EH (cell line): Measurements from ENCODE around the gene SLC25A21.
A peak's percentile ranks its signal among the peaks of the same experiment; 100 is the strongest.
"Not testable (repeated sequence)": the region's sequence is repeated elsewhere in the genome, so short reads cannot be mapped to it uniquely, and the experiment has no call there.

Experiments
- DNase-seq: peaks from one replicate; pipeline ENCODE4 v3.0.0-alpha.2; 2015; ENCODE audit warnings: low read depth

The SLC25A21 gene

GRCh38 chr14:37088356-37089215, 83.8 kb downstream of the SLC25A21 start:
- no peak for DNase-seq

- DNase-seq, result no peak
Observed at GRCh38 chr14:37087520-37087919, 84.9 kb downstream of the SLC25A21 start.

- no peak for DNase-seq
Observed at GRCh38 chr14:37083599-37083998, 88.8 kb downstream of the SLC25A21 start.

- DNase-seq, result no peak
Observed at GRCh38 chr14:37082449-37082848, 90.0 kb downstream of the SLC25A21 start.

- DNase-seq, result no peak
Observed at GRCh38 chr14:37081856-37082255, 90.5 kb downstream of the SLC25A21 start.

GRCh38 chr14:37081218-37081617, 91.2 kb downstream of the SLC25A21 start:
- DNase-seq, result no peak

- DNase-seq, result peak; percentile 66
Observed at GRCh38 chr14:37078131-37078530, 94.3 kb downstream of the SLC25A21 start.

- not testable (repeated sequence) for DNase-seq
Observed at GRCh38 chr14:37074320-37074719, 98.1 kb downstream of the SLC25A21 start.

- no peak for DNase-seq
Observed at GRCh38 chr14:37063467-37064240, 108.8 kb downstream of the SLC25A21 start.

- DNase-seq, result no peak
Observed at GRCh38 chr14:37062191-37062803, 110.1 kb downstream of the SLC25A21 start.

- DNase-seq, result no peak
Observed at GRCh38 chr14:37061697-37062096, 110.7 kb downstream of the SLC25A21 start.

- no peak for DNase-seq
Observed at GRCh38 chr14:37060496-37061260, 111.7 kb downstream of the SLC25A21 start.

- DNase-seq, result no peak
Observed at GRCh38 chr14:37057776-37058175, 114.6 kb downstream of the SLC25A21 start.

- peak; percentile 77 for DNase-seq
Observed at GRCh38 chr14:37056473-37056872, 115.9 kb downstream of the SLC25A21 start.

- no peak for DNase-seq
Observed at GRCh38 chr14:37054869-37055268, 117.5 kb downstream of the SLC25A21 start.

- DNase-seq, result no peak
Observed at GRCh38 chr14:37054144-37054543, 118.3 kb downstream of the SLC25A21 start.

GRCh38 chr14:37051680-37052079, 120.7 kb downstream of the SLC25A21 start:
- DNase-seq, result no peak

- no peak for DNase-seq
Observed at GRCh38 chr14:37051153-37051552, 121.3 kb downstream of the SLC25A21 start.

GRCh38 chr14:37048666-37049071, 123.7 kb downstream of the SLC25A21 start:
- no peak for DNase-seq

GRCh38 chr14:37047996-37048395, 124.4 kb downstream of the SLC25A21 start:
- peak; percentile 12 for DNase-seq

GRCh38 chr14:37047226-37047625, 125.2 kb downstream of the SLC25A21 start:
- DNase-seq, result peak; percentile 11

GRCh38 chr14:37046815-37047214, 125.6 kb downstream of the SLC25A21 start:
- no peak for DNase-seq
